Endometrial microvascular endothelial cells (primary cell): Measurements from ENCODE around the gene CNOT9. TPM values are rescaled to one million over a fixed set of nuclear protein-coding genes. Genes with fewer than 3 reads are reported as not detected.

ENCODE experiments used
- in situ Hi-C: cut with HindIII; loops from 2 replicates; pipeline ENCODE4 v1.10.0; 2017; ENCODE audit warnings: low sequenced_read_pairs, low pct_unique_long_range_greater_than_20kb; ENCODE audit errors: inconsistent ontology term
- total RNA-seq: library from RNA; depleted of rRNA; stranded (reverse); fragments of >200 nt; gene quantifications from one replicate; pipeline ENCODE4 v1.2.3, GENCODE V29; 2015; ENCODE audit errors: inconsistent ontology term

CNOT9 gene
- total RNA-seq, 1 donor from 2014 or later = 49.9 TPM

GRCh38 chr2:218631837-218632236 lies 63.2 kb downstream of the CNOT9 start:
- in situ Hi-C loops = no loop called here

GRCh38 chr2:218635719-218636118 lies 67.1 kb downstream of the CNOT9 start:
- in situ Hi-C loops = no loop called here

GRCh38 chr2:218638372-218638771 lies 69.7 kb downstream of the CNOT9 start:
- in situ Hi-C loops = no loop called here

GRCh38 chr2:218642121-218642656 lies 73.5 kb downstream of the CNOT9 start:
- in situ Hi-C loops = no loop called here

- in situ Hi-C loops = no loop called here
Observed at GRCh38 chr2:218642786-218643185, 74.1 kb downstream of the CNOT9 start.

- in situ Hi-C loops = no loop called here
Observed at GRCh38 chr2:218643751-218644310, 75.2 kb downstream of the CNOT9 start.

- in situ Hi-C loops = no loop called here
Observed at GRCh38 chr2:218644721-218645120, 76.1 kb downstream of the CNOT9 start.

- in situ Hi-C loops = no loop called here
Observed at GRCh38 chr2:218645126-218645525, 76.5 kb downstream of the CNOT9 start.

Other genes starting within 250 kb of the CNOT9 start
- gene CATIP, start 212.0 kb upstream of the CNOT9 start, total RNA-seq = not detected
- not detected for gene SLC11A1, start 186.6 kb upstream of the CNOT9 start, total RNA-seq
- 76.4 TPM for gene CTDSP1, start 169.0 kb upstream of the CNOT9 start, total RNA-seq
- not detected for gene VIL1, start 149.7 kb upstream of the CNOT9 start, total RNA-seq
- 11.2 TPM for gene USP37, start 488 bp upstream of the CNOT9 start, total RNA-seq
- 2.0 TPM for gene PLCD4, start 39.1 kb downstream of the CNOT9 start, total RNA-seq
- gene ZNF142, start 90.8 kb downstream of the CNOT9 start, total RNA-seq = 17.2 TPM
- 51.5 TPM for gene BCS1L, start 90.8 kb downstream of the CNOT9 start, total RNA-seq
- 30.7 TPM for gene RNF25, start 103.2 kb downstream of the CNOT9 start, total RNA-seq
- gene STK36, start 103.2 kb downstream of the CNOT9 start, total RNA-seq = 34.1 TPM
- 24.1 TPM for gene TTLL4, start 142.0 kb downstream of the CNOT9 start, total RNA-seq
- 5.9 TPM for gene CYP27A1, start 213.3 kb downstream of the CNOT9 start, total RNA-seq